Tongue (tissue), 3 donors: Measurements from ENCODE around the gene FAM210A. TPM values are rescaled to one million over a fixed set of nuclear protein-coding genes. Genes with fewer than 3 reads are reported as not detected.
A peak's percentile ranks its signal among the peaks of the same experiment; 100 is the strongest.

Source experiments
- DNase-seq: peaks from one replicate; pipeline ENCODE4 v3.0.0-alpha.2; 2015
- small RNA-seq: library from RNA; depleted of rRNA; stranded (forward); fragments of <200 nt; gene quantifications from one replicate; pipeline ENCODE3, GENCODE V24; 2014; ENCODE audit warnings: low replicate concordance
- total RNA-seq: library from RNA; depleted of rRNA; stranded (reverse); fragments of >200 nt; gene quantifications from one replicate; pipeline ENCODE4 v1.2.3, GENCODE V29; 2014

FAM210A gene
- total RNA-seq, 1 donor from 2014 or later: 59.6 TPM

DNA sequence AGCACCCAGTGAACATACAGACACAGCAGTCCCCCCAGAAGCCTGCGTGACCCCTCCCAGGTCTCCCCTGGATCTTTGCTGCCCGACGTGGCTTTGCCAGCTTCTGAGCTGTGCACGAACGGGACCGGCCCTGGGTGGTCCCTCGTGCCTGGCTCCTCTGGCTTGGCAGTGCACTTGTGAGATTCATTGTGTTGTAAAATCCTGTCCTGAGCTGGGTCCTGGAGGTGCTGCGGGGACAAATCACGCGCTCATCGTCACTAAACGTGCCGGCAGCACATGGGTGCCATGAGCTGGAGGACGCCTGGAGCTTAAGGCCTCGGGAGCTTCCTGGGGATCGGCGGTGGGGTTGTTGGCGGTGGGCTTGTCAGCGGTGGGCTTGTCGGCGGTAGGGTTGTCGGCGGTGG is 104.9 kb downstream of the FAM210A start:
- no peak for DNase-seq

- DNase-seq: no peak
Observed at GRCh38 chr18:13620818-13621445, 105.4 kb downstream of the FAM210A start.

DNA sequence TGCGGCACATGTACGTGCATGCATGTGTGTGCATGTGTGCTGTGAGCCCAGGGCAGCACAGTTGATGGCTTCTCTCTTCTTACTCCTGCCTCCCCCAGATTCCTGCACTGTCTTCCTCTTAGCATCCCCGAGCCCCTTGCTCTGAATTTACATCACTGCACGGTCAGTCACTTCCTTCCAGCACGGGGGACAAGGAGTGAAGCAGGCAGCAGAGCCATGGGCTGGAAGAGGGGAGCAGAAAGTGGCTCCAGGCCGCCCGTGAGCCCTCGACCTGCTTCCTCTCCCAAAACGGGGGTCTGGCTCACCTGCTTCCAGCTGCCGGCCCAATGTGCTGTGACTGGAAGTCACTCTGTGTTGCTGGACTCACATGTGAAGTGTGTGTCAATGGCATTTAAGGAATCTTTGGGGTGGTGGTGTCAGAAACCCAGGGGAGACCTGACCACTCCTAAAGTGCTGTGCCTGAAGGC is 106.1 kb downstream of the FAM210A start:
- no peak for DNase-seq

GRCh38 chr18:13619505-13620205 is 106.7 kb downstream of the FAM210A start:
- no peak for DNase-seq

DNA sequence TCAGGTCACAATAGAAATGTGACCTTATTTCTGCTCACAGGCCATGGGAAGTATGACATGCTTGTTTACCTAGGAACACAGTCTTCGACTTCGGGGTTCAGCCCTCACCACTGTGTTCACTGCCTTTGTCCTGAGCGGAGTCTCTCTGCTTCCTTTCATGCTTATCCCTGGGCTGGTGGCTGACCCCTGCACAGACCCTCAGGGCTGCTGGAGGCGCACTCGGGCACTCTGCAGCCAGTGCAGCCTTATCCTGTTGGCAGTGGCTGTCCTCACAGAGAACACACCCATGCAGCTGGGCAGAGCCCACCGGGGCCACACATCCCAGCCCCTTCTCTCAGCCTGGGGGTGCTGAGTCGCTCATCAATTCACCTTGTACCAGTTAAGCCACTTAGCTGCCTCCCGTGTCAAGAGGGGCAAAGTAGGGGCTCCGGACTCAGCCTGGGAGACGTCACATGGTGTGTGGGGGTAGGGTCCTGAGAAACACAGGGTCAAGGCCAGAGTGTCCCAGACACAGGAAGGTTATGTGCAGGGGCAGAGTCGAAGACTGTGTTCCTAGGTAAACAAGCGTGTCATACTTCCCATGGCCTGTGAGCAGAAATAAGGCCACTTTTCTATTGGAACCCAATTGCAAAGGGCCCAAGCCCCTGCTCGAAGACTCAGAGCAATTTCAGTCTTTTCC is 107.5 kb downstream of the FAM210A start:
- no peak for DNase-seq

DNA sequence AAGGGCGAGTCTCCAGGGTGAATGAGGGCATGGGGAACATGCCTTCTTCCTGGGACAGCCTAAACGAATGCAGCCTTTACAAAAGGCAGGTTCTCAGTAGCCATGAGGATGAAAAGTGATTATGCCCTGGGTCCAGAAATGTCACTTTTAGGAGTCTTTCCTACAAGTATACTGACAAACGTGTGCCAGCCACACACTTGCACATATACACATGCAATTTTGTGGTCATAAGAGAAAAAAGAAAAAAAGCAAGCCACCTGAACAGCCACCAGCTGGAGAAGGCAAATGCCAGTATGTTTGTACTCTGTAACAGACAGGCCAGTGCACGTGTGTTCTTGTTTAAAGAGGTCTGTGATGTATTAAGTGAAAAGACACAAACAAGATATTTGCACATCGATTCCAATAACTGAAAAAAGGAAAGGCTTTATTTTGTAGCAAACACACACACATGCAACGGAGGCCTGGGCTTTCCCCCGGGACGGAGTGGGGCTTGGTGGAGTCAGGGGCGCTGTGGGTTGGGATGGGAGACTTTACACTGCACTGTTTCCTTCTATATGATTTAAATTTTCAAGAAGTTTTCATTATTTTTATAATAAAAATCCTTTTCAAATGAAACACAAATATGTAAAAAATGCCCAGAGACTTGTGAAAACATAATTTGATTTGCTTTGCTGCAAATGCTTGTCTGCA is 108.4 kb downstream of the FAM210A start:
- no peak for DNase-seq

- no peak for DNase-seq
Observed at GRCh38 chr18:13616525-13617035, 109.8 kb downstream of the FAM210A start.

DNA sequence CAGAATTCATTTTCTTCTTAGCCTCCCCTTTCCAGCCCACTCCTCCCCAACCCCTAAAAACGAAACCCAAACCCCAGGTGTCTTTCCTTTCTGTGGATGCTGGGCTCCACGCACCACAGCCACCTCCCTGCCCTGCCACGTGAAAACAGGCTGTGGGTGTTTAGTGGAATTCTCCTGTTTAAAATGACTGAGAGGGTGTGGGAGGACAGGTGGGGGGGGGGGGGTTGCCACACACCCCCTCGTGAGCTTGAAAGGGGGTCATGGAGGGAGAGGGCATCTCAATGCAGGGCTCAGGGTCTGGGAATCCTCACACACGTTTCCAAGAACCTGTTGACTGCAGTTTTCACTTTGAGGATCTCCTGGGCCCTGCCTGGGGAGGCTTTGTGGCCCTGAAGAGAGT is 110.3 kb downstream of the FAM210A start:
- DNase-seq: no peak

DNA sequence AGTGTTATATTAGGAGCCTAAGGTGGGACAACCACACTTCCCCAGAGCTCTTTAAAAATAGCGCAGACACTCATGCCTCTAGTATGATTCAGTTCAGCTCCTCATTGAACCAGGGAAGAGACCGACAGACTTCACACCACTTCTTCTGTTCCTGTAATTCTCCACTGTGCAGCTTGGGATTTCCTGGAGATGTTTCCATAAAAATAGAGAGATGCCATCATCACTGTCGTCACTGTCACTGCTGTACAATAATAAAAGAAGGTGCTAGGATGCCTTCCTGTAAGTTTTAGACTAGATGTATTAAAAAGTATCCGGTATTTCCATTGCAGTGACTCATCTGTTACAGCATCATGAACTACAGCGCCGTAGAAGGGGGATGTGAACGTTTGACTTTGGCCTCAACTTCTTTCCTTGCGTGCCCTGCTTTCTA is 110.9 kb downstream of the FAM210A start:
- peak; percentile 37 for DNase-seq

DNA sequence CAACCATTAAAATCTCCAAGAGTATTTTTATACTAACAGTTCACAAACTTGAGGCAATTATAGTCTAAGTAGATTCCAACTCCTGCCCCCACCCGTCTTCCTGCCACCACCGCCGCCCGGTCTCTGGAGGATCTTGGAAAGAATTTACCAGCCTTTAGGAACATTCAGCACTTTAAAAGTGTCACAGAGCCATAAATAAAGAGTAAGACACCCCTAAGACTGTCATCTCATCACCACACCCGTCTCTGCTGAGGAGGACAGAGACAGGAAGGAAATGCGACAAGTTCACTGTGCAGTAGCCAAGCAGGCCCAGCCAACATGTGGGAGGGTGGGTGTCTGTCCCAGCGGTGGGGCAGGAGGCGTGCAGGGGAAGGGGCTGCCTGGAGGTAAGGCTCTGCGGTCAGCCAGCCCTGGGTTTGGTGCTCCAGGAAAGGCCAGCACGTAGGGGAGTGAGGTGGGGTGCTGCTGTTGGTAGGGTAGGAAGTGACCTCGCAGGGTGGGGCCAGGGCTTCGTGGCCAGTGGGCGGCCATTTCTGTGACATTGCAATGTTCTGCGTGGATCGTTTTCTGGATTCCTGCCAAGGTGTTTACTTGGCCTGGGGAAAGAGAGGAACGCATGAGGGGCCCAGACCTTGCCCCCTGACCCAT is 111.6 kb downstream of the FAM210A start:
- DNase-seq: no peak

GRCh38 chr18:13613591-13614501 is 112.5 kb downstream of the FAM210A start:
- no peak for DNase-seq

Small RNAs within 50 kb of the gene (small RNA-seq; reads per million reads assigned to genes)
- gene AP001525.1: not detected
- not detected for gene RN7SL362P

Other genes starting within 250 kb of the FAM210A start
- 47.5 TPM for gene RNMT, start 115 bp upstream of the FAM210A start, total RNA-seq
- gene MC5R, start 97.6 kb upstream of the FAM210A start, total RNA-seq: not detected
- gene MC2R, start 189.0 kb upstream of the FAM210A start, total RNA-seq: not detected